ENCODE measurements around the gene TMEM91.
"Not testable (repeated sequence)": the region's sequence is repeated elsewhere in the genome, so short reads cannot be mapped to it uniquely, and the experiment has no call there.

The TMEM91 gene

GRCh38 chr19:41381536-41381935 is 5.2 kb downstream of the TMEM91 start:
- not testable (repeated sequence) for DNase-seq

DNA sequence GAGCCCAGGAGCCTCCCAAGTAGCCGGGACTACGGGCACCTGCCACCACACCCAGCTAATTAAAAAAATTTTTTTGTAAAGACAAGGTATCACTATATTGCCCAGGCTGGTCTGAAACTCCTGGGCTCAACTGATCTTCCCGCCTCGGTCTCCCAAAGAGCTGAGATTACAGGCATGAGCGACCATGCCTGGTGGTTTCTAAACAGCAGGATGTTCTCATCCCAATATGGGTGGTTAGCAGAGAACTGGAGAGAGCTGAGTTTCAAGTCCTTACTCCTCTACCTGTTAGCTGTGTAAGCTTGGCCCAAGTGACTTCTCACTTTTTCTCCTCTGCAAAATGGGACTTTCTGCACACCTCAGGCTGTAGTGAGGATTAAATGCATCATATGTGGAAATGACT is 8.0 kb downstream of the TMEM91 start:
- DNase-seq: no peak

GRCh38 chr19:41386442-41386841 is 10.1 kb downstream of the TMEM91 start:
- no peak for DNase-seq

DNA sequence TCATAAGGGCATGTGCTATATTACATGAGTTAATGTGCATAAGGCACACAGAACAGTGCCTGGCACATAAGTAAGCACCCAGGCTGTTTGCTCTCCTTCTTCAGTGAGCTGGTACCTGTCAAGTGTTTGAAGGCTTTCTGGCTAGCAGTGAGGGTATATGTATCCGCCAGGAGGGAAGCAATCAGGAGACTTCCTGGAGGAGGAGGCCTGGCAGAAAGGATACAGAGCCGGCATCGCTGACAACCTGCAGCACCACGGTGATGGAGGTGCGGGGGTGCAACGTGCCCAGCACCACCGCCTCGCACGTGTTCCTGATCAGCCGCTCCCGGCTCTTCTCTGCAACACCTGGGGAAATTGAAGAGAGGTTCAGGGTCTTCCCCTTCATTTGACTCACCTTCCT is 15.3 kb downstream of the TMEM91 start:
- no peak for DNase-seq

DNA sequence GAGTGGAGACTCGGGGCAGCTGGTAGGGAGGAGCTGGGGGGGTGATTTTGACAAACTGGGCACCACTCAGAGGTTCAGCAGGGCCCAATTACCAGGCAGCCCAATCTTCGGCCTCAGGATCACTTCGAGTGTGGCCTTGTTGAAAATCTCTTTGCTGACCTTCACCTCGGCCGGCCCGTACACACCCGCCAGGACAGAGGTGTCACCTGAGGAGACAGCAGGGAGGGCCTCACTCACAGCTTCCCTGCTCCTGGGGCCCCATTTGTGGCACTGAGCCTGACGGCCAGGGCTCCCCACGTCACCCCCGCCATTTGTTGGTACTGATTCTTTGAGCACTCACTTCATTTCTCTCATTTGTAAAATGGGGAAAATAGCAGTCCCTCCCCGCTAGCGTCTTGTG is 16.4 kb downstream of the TMEM91 start:
- no peak for DNase-seq

GRCh38 chr19:41395355-41395754 is 19.0 kb downstream of the TMEM91 start:
- DNase-seq: no peak

DNA sequence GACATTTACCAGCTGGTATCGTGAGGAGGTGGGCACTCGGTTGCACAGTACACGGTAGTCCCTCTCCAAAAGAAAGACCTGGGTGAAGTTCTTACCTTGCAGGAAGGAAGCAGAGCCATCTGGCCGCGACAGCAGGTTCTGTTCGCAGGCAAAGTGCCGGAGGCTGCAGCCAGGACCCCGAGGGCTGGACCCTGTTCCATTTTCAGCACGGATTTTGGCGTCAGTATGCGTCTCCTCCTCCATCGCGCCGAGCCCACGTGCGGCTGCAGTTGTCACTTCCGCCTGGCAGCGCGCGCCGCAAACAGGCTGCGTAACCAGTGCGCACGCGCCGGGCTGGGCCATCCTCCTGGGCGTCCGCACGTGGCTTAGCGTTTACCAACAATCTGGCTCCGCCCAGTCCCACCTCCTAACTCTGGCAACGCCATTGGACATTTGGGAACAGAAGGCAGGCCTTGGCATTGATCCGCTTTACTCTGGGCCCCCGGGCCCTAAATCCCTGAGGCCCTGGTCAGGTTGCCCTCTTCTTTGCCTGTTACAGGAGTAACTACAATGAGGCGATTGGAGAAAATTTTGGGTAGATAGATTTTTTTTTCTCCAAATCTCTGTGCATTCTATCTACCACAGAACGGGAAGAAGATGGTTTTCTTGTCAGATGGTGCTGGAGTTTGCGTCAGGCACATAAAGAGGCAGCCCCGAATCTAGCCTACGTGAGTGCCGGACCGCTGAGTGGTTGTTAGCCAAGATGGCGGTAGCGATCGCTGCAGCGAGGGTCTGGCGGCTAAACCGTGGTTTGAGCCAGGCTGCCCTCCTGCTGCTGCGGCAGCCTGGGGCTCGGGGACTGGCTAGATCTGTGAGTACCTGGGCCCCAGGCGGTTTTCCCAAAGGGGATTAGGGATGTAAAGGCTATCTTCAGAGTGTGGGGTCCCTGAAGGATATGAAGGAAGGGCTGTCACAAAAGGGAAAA is 21.0 kb downstream of the TMEM91 start, which contains the start of the genes BCKDHA and EXOSC5:
Gene BCKDHA (plus strand): TSS at position 733 of the 964 bp plus-strand sequence. CDS start 10 bp downstream, at position 743.
Gene EXOSC5 (minus strand): TSS at position 274 of the 964 bp plus-strand sequence. CDS start 31 bp downstream, at position 243.
- peak; percentile 100 for DNase-seq

DNA sequence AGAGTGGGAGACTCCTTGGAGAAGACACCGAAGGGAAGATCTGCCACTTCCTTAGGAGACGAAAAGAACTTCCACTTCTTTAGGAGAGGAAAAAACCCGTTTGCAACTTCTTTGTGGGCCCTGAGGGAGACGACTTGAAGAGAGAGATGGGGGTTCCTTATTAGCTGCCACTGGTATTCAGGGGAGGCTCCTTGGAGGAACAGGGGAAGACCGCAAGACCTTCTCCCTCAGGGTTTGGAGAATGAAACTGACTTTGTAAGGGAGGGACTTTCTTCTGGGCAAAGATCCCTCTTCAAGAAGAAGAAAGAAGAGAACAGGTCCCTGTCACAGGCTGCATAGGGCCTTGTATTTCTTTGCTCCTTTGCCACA is 21.7 kb downstream of the TMEM91 start:
- DNase-seq: no peak

DNA sequence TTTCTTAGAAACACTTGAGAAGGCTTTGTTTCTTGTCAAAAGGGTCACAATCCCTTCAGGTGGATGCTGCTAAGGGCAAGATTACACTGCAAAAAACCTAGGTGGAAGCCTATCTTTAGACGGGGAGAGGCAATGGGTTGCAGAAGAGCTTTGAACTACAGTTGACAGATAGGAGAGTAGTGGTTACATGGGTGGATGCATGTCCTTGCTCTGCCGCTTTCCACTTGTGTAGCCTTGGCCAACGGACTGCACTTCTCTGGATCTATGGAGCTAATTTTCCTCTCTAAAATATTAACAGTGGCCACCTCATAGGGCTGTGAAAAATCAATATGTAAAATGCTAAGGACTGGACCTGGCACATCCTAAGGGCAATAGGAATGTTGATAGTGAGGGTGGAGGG is 22.3 kb downstream of the TMEM91 start:
- DNase-seq: no peak

- no peak for DNase-seq
Measured at GRCh38 chr19:41399091-41399490, 22.8 kb downstream of the TMEM91 start.

DNA sequence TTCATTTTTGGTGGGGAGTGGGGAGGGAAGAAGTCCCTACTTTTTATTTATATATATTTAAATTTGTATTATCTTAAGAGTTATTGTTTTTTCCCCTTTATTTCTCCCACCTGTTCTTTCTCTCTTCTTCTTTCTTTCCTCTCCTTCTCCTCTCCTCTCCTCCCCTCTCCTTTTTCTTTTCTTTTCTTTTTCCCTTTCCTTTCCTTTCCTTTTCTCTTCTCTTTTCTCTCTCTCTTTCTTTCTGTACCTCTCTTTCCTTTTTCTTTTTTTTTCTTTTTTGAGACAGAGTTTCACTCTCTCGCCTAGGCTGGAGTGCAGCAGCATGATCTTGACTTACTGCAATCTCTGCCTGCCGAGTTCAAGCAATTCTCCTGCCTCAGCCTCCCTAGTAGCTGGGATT is 23.2 kb downstream of the TMEM91 start:
- DNase-seq: no peak

- no peak for DNase-seq
Measured at GRCh38 chr19:41401483-41401882, 25.1 kb downstream of the TMEM91 start.

- DNase-seq: no peak
Measured at GRCh38 chr19:41402010-41402409, 25.7 kb downstream of the TMEM91 start.

DNA sequence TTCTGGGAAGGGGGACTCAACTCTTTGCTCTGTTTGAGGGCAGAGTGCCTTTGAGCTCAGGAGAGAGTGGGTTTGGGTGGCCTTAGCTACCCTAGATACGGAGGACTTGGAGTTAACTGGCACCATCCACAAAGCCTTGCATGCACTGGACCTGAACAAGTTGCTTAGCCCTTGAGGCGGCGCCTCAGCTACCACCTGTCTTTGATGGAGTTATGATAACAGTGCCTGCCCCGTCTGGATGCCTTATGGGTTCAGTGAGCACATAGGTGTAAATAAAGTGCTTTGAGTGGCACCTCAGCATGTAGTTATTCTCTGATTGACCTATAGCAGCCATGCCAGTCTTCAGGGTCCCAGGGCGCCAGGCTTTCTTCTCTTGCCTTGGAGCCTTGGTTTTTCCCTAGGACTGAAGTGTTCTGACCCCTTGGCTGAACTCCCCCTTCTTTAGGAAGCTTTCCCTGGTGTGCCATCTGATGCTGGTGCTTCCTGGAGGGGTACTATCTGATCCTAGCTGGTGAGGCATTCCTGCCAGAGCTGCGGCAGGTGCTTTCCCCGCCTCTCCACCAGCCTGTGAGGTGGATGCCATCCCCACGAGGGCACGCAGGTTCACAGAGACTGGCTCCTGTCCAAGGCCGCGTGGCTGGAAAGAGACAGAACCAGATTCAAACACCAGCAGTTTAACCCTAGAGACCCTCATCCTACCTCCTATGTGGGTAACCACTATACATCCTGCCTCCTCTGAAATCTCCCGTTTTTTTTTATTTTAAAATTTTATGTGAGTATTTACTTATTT is 27.0 kb downstream of the TMEM91 start:
- DNase-seq: no peak

GRCh38 chr19:41405776-41406175 is 29.4 kb downstream of the TMEM91 start:
- no peak for DNase-seq

DNA sequence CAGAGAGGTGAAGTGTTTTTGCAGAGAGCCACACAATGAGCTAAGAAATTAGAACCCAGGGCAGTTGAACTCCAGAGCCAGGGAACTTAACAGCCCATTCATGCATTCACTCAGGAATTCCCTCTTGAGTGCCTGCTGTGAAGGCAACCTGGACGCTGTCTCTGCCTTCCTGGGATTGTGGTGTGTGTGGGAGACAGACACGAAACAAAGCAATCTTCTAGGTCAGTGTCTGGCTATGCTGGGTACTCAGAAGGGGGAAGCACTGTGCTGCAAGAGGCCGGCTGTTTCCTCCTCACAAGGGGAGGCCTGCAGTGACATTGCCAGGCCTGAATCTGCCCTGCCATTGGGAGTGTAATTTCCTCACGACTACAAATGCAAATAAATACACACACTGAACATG is 30.9 kb downstream of the TMEM91 start:
- no peak for DNase-seq

DNA sequence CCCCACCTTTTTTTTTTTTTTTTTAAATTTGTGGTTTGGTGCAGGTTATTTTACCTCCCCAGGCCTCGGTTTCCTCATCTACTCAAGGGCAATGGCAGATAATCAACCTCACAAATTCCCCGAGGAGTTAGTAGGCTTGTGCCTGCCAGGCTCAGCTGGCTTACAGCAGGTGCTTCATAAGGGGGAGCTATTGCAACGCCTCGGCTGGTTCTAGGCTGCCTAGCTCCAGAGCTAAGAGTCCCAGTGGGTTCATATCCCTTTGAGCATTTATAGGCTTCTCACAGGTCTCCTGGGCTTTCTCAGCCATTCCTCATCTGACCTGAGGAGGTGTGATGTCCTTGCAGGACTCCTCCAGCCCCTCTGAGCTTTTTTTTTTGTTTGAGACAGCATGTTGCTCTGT is 31.9 kb downstream of the TMEM91 start:
- DNase-seq: no peak

DNA sequence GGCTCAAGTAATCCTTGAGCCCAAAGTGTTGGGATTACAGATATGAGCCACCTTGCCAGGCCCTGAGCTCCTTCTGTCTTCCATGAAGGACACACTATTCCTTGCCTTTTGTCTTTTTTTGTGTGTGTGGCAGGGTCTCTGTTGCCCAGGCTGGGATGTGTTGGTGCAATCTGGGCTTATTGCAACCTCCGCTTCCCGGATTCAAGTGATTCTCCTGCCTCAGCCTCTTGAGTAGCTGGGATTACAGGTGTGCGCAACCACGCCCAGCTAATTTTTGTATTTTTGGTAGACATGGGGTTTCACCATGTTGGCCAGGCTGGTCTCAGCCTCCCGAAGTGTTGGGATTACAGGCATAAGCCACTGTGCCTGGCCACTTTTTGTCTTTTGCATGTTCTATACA is 32.5 kb downstream of the TMEM91 start:
- DNase-seq: not testable (repeated sequence)

DNA sequence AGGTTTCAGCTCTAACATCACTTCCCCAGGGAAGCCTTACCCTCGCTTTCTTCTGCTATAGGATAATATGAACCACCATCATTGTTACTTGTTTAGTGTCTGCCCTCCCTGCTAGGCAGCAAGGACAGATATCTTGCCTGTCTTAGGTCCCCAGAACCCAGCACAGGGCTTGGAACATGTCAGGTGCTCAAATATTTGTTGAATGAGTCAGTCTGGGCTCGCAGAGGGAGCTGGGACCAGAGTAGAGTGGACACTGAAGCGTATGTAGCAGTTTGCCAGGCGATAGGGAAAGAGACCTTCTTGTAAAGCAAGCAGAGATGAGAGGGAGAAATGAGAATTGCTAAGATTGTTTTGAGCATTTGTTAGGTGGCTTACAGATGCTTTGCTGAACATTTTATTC is 33.0 kb downstream of the TMEM91 start:
- no peak for DNase-seq

GRCh38 chr19:41410336-41411054 is 34.2 kb downstream of the TMEM91 start:
- no peak for DNase-seq

GRCh38 chr19:41411100-41411967 is 35.0 kb downstream of the TMEM91 start:
- DNase-seq: no peak

- DNase-seq: no peak
Measured at GRCh38 chr19:41411968-41412265, 35.6 kb downstream of the TMEM91 start.

All from fibroblast of skin of right quadriceps (primary cell).